GM18526 (cell line): ENCODE measurements around the gene LRRC27.

Experiments used
- POLR2A ChIP-seq: IDR thresholded peaks from 3 replicates; pipeline ENCODE4 v1.6.1; 2011; ENCODE audit not compliant: insufficient read length; ENCODE audit errors: extremely low read depth

Gene LRRC27

GRCh38 chr10:132355754-132356153, 23.8 kb downstream of the LRRC27 start:
- no peak for TF ChIP-seq POLR2A

DNA sequence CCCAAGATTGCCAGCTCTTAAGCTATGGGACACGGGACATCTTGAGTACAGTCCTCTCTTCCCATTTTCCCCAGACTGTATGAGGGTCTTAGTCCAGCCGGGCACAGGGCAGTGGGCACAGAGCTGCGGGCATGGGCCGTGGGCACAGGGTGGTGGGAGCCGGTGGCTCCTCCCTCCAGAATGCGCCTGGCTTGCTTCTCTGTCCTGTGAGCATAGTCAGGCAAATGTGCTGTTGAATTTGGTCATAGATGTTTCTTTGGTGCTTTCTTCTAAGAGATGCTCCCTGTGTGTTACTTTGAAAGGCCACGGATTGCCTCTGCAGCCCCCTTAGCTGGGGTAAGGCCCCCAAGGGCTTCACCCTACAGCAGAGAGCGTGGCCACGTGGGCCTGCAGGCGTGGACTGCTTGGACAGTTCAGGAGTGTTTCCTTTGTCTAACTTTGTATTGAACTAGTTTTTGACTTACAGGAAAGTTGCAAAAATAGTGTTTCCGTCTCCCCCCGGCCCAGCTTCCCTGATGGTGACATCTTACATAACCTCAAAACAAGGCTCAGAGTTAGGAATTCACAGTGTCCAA, 24.7 kb downstream of the LRRC27 start:
- TF ChIP-seq POLR2A = no peak

DNA sequence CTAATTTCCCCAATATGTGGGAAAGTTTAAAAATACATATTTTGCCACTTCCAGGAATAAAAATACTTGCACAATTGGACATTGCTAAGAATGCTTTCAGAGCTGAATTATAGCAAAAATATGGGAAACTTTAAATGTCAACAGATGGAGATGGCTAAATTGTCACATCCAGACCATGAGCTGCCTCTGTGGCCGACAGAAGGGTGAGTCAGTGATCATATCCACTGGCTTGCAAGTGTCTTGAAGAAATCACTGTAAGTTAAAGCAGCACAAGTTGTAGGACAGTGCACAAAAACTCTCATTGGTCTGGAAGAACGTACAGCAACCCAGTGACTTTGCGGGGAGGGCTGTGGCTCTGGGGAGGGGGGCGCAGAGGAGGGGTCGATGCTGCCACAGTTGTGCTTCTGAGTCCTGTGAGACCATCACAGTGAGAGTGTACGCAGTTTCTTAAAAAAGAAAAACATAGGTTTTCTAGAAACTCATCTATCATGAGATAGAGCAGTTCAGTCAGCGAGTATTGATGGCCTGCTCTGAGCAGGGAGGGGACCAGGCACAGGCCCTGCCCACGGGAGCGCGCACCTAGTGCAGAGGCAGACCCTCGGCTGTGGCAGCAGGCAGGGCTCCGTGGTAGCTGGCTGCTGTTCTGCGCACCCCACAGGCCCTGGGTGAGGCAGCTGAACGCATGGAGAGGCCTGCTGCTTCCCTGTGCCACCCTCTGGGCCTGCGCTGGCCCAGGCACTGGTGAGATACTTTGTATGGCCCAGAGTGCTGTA, 25.5 kb downstream of the LRRC27 start:
- TF ChIP-seq POLR2A = no peak

DNA sequence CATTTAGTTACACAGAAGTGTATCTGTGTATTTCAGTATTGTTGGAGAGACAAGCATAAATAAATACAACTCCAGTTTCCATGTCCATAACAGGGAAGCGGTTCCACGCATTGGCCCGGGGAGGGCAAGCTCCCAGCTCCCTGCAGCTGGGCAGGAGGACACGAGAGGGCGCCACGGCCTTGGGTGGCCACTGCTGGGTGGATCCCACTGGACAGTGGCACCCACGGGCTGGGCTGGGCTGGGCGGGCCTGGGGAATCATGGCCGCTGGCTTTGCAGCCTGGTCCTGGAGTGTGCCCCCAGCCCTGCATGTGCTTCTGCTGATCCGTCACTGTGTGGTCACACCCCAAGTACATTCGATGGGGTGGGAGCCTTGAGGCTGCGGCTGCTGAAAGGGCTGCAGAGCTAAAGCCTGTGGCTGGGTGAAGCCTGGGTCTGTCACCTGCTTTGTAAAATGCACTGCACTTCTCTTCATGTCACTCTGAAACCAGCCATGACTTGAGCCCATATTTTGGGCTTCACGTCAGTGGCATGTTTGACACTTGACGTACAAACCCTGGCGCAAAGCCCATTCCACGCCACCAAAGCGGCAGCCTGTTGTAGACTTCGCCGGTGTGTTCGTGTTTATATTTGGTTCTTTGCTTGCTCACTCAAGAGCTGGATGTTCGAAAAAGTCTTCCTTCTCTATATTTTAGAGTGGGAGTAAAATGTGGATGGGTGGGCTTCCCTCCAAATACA, 27.5 kb downstream of the LRRC27 start:
- no peak for TF ChIP-seq POLR2A

DNA sequence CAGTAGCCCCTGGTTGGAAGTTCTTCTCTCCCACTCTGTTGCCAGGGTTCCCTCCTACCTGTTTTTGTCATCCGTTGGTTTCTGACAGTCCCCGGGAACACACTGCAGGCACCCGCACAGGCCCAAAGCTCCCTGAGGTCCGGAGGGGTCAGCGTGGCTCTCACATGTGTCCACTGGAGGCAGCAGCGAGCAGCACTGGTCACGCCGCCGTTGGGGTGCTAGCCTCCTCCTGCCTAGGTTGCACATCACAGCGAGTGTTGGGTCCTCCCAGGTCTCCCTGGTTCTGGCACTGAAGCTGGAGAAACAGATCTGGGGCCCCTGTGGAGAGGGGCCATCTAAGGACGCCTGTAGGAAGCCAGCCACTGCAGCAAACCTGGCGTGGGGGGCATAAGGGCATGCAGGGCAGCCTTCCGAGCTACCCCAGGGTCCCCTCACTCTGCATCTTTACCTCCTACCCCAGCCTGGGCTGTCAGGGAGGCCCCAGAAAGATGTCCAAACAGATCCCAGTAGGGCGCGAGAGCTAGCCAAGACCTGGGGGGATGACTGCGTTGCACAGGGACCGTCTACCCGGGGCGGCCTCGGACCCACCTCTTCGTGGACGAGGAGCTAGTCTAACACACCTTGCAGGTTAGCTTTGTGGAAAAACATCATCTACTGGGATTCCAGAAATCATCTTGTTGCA, 28.9 kb downstream of the LRRC27 start:
- TF ChIP-seq POLR2A = no peak

DNA sequence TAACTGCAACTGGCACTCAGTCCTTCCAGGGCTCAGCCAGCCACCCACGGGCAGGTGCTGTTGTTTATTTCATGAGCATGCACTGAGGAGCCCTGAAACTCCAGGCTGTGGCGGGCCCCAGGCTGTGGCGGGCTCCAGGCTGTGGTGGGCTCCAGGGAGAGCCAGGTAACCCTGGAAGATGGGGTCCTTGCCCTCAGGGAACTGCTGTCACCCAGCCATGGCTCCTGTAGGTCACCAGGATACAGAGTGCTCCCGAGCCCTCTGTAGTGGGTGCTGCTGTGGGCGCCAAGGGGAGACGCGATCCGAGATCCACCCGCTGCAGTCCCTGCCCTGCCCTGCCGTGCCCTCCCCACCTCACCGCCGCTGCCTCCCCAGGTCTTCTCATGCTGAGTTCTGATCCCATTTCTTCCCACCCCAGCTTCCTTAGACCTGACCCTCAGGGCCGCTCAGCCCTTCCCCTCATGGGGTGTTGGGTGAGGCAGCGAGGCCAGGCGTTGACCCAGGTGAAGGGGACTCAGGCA, 29.6 kb downstream of the LRRC27 start:
- no peak for TF ChIP-seq POLR2A

GRCh38 chr10:132362151-132362611, 30.2 kb downstream of the LRRC27 start:
- no peak for TF ChIP-seq POLR2A

DNA sequence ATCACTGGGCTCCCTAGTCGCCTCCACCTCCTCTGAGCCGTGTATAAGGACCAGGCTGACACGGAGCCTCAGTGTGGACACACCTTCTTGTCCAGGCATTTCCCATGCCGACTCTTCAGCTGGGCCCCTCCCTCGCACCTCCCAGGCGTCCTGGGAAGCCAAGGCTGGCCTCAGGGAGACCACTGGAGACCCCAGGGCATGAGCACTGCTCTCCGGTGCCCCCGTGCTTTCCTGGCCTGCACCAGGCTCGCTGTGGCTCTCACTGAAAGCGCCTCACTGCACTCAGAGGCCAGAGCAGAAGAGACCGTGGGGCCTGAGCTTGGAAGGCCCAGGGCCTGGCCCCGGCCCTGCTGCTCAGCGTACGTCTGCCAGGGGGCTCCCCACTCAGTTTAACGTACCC, 31.4 kb downstream of the LRRC27 start:
- TF ChIP-seq POLR2A = no peak

DNA sequence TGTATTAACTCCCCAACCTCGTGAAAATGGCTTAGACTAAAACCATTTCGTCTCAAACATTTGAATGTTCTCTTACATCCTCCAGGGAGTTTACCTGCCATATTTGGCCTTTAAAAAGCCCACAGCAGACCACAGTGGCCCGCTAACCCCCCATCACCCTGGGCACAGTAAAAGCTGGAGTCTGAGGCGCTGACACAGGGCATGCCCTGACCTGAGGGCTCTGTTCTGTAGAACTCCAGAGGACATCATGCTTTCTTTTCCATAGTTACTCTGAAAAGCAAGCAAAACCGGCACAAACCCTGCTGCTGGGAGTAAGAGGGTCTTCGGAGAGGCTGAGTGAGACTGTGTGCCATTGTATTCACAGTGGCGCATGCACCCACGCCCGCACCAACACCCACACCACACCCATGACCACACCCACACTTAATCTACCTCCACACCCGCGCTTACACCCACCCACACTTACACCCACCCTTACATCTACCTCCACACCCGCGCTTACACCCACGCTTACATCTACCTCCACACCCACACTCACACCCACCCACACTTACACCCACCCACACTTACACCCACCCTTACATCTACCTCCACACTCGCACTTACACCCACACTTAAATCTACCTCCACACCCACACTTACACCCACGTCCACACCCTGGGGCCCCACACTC, 32.1 kb downstream of the LRRC27 start:
- TF ChIP-seq POLR2A = no peak

- TF ChIP-seq POLR2A = no peak
These were observed 32.6 kb downstream of the LRRC27 start for GRCh38 chr10:132364594-132364970.

- TF ChIP-seq POLR2A = no peak
These were observed 33.1 kb downstream of the LRRC27 start for GRCh38 chr10:132365102-132365501.

DNA sequence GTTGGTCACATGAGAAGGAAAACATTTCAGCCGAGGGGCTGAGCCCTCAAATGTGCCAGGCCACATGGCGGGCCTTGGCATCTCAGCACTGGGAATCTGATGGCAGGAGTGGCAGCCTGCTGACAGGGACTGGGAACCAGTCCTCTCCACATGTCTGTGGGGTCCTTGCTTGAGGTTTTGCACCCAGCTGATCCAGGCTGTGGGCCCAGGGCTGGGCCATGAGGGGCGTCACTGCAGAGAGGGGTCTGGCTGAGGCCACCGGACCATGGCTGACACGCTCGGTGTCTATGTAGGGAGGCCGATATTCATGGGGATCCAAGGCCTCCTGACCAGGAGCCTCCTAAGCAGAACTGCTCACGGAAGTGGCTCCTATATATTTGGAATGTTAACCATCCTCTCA, 34.0 kb downstream of the LRRC27 start:
- no peak for TF ChIP-seq POLR2A

GRCh38 chr10:132366499-132366898, 34.5 kb downstream of the LRRC27 start:
- no peak for TF ChIP-seq POLR2A

- no peak for TF ChIP-seq POLR2A
These were observed 36.4 kb downstream of the LRRC27 start for GRCh38 chr10:132368391-132368790.

DNA sequence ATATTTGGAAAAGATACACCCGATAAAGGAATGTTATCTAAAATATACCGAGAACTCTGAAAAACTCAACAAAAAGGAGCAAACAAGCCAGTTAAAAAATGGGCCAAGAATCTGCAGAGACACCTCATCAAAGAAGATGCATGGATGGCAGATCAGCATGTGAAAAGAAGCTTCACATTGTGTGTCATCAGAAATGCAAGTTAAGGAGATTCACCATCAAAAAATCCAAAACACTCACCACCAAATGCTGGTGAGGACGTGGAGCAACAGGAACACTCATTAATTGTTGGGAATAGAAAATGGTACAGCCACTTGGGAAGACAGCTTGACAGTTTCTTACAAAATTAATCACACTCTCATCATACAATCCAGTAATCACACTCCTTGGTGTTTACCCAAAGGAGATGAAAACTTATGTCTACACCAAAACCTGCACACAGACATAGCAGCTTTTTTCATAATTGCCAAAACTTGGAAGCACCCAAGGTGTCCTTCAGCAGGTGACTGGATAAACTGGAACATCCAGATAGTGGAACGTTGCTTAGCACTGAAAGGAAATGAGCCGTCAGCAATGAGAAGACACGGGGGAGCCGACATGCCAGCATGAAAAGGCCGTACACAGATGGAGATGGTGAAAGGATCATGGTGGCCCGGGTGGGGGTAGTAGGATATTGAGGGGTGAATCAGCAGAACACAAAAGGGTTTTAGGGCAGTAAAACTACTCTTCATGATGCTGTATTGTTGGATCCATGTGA, 37.1 kb downstream of the LRRC27 start:
- no peak for TF ChIP-seq POLR2A
